HPDE6-E6E7 (cell line): Measurements from ENCODE around the gene PPM1E.
"Not testable (repeated sequence)": the region's sequence is repeated elsewhere in the genome, so short reads cannot be mapped to it uniquely, and the experiment has no call there.

Source experiments
- DNase-seq: peaks from one replicate; pipeline ENCODE4 v3.0.0; 2011; ENCODE audit warnings: missing footprints; ENCODE audit errors: extremely low spot score

The PPM1E gene

DNA sequence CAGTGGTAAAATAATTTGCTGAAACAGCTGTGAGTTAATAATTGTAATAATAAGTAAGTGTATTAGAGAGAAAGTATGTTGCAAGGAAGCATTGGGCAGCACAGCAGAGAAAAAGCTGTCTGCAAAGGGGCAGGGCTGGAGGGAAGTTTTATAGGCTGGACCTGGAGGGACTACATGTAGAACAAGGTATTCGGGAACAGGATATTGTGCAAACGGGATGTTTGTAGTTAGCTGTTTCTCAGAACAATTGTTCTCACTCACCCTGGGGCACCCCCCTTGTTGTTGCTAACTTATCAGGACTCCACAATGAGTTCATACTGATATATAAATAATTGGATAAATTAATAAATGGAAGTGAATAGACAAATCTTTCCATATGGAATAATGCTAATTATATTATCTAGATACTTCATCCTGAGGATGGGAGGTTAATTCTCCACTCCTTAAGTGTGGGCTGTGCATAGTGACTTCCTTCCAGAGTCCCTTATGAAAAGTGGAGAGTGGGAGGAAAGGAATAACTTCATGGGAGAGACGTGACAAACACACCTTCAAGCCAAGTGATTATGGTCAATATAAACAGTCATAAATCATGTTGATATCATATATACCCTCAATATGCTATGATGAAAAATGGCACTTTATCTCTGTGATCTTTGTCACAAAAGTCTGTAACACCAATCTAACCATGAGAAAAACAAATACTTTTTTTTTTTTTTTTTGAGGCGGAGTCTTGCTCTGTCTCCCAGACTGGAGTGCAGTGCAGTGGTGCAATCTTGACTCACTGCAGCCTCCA is 85.4 kb downstream of the PPM1E start:
- no peak for DNase-seq

DNA sequence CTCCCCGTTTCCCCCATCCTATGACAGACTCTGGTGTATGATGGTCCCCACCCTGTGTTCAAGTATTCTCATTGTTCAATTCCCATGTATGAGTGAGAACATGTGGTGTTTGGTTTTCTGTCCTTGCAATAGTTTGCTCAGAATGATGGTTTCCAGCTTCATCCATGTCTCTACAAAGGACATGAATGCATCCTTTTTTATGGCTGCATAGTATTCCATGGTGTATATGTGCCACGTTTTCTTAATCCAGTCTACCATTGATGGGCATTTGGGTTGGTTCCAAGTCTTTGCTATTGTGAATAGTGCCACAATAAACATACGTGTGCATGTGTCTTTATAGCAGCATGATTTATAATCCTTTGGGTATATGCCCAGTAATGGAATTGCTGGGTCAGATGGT is 90.8 kb downstream of the PPM1E start:
- DNase-seq = not testable (repeated sequence)

DNA sequence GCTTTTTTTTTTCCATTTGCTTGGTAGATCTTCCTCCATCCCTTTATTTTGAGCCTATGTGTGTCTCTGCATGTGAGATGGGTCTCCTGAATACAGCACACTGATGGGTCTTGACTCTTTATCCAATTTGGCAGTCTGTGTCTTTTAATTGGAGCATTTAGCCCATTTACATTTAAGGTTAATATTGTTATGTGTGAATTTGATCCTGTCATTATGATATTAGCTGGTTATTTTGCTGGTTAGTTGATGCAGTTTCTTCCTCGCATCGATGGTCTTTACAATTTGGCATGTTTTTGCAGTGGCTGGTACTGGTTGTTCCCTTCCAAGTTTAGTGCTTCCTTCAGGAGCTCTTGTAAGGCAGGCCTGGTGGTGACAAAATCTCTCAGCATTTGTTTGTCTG is 94.5 kb downstream of the PPM1E start:
- not testable (repeated sequence) for DNase-seq

GRCh38 chr17:58865301-58865700 is 109.6 kb downstream of the PPM1E start:
- no peak for DNase-seq

DNA sequence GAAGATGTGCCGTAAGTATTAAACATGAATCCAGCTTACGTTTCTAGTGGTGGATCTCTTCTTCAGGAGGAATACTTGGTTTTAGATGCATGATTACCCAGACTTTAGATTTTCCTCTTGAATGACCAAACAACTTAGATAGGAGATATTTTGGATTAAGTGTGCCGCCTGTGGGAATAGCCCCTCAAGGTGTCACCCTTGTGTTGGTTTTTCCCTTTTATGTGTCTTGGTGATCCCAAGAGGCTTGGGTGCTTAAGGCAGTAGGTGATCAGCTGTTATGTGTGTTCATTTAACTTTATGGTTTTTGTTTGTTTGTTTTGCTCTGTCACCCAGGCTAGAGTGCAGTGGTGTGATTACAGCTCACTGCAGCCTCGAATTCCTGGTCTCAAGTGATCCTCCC is 115.1 kb downstream of the PPM1E start:
- DNase-seq = no peak

DNA sequence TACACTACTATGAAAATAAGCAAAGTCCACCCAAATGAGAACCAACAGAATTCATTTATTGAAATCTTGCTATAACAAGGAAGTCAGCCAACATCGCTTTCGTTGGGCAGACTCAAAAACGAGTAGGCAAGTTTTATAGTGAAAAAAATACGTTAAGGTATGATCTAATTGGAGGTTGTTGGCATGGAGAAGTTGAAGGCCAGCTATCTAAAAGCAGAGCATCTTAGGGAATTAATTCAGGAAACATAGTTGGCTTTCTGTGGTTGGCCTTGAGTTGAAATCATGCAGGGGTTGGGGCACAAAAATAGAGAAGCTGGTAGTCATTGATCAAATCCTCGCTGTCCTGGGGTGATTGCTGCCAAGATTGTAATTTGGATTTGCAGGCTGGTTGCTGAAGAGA is 118.3 kb downstream of the PPM1E start:
- no peak for DNase-seq

- DNase-seq = no peak
Measured at GRCh38 chr17:58875261-58875660, 119.6 kb downstream of the PPM1E start.

DNA sequence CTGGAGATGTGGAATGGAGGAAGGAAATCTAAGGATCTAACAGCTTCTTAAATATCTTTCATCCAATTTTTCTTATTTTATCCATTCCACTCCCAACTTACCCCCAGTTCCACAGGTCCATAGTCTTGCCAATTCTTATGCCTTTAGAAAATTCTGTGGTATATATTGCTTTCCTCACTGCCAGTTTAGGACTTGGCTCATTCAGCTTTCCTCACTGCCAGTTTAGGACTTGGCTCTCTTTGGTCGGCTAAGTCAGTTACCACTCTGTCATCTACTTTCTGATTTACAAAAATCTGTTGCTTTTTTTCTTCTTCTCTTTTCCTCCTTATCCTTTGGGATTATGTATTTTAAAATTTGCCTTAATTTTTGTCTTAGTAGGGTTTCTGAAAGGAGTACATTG is 128.5 kb downstream of the PPM1E start:
- no peak for DNase-seq

DNA sequence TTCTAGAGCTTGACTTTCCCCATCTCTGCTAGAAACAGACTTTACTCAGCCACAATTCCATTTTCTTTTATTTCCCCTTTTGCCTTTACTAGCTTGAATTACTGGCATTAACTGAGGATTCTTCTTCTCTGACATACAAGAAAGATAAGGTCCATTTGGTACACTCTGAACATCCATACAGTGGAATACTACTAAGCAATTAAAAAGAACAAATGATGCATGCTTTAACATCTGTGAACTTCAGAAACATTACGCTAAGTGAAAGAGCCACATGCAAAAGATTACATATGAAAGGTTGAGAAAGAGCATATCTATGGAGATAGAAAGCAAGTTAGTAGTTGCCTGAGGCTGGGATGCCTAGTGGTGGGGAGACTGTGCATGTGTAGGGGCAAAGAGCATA is 130.9 kb downstream of the PPM1E start:
- no peak for DNase-seq

GRCh38 chr17:58889928-58890327 is 134.3 kb downstream of the PPM1E start:
- no peak for DNase-seq

DNA sequence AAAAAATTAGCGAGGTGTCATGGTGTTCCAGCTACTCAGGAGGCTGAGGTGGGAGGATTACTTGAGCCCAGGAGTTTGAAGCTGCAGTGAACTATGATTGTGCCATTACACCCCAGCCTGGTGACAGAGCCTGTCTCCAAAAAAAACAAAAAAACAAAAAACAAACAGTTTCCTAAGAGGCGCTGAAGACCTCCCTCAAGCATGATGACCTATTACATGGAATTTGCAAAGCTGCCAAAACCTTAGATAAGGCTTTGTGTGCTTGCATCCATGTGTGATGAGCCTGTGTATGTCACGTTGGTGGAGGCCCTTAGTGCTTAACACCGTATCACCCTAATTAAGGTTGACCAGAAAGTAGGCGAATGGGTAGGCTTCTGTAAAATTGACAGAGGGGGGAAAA is 143.5 kb downstream of the PPM1E start:
- no peak for DNase-seq

DNA sequence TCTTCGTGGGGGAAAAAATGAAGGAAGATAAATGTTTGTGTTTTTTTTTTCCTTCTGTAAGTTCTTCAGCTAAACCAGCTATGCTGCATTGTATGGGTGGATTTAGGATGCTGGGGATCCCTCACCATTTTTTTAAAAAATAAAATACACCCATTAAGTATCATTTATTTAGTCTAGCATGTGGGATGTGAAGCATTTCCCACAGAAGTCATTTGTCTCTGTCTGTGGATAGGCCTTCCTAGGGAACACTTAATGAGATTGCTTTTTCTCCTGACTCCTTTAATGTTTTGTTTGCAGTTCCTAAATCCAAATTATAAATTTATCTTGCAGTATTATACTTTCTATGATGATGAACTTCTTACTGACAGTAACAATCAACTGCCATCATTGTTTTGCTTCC is 146.7 kb downstream of the PPM1E start:
- no peak for DNase-seq

GRCh38 chr17:58911741-58912343 is 156.2 kb downstream of the PPM1E start:
- no peak for DNase-seq

DNA sequence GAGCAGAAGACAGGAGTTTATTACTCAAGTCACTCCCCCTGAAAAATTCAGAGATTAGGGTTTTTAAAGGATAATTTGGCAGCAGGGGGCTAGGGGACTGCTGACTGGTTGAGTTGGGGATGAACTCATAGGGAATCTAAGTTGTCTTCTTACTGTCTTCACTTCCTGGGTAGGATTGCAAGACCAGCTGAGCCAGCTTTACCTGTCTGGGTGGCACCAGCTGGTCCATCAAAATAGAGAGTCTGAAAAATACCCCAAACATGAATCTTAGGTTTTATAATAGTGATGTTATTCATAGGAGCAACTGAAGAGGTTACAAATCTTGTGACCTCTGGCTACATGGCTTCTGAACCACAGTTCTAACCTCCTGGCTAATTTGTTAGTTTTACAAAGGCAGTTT is 157.9 kb downstream of the PPM1E start:
- no peak for DNase-seq

- no peak for DNase-seq
Measured at GRCh38 chr17:58913971-58914769, 158.5 kb downstream of the PPM1E start.

DNA sequence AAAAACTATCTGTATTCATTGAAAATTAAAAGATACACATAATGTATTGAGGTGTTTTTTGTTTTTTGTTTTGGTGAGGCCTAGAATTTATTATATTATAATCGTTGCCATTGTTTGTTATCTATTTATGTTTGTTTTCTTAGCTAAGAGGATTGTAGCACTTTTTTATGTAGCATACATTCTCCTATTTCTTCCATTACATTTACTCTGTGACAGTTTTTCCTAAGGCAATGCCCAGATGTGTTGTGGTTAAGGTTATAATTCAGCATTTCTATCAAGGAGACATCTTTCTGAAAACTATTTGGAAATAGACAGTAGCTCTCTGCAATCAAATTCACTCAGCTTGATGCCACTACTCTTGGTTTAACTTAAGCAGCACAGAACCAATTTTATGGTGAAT is 161.6 kb downstream of the PPM1E start:
- no peak for DNase-seq

- no peak for DNase-seq
Measured at GRCh38 chr17:58918072-58918471, 162.4 kb downstream of the PPM1E start.

DNA sequence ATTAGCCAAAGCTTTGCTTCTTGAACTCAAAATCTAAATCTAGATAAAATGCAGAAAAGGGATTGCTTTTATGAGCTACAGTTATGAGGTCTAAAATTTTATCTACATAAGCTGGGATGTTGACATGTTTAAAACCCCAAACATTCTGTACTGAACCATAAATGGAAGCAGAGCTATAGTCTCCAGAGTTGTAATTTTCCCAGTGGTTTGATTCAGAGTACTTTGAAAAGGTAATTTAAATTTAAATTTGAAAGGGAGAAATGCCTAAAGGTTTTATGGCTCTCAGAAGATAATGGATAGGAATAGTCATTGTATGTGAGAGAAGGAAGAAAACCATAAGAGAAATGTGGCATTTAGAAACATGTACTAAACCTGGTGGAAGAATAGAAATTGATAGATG is 163.2 kb downstream of the PPM1E start:
- no peak for DNase-seq

GRCh38 chr17:58920773-58921172 is 165.1 kb downstream of the PPM1E start:
- DNase-seq = no peak

- no peak for DNase-seq
Measured at GRCh38 chr17:58932956-58933355, 177.3 kb downstream of the PPM1E start.

- DNase-seq = no peak
Measured at GRCh38 chr17:58936295-58936694, 180.6 kb downstream of the PPM1E start.

- no peak for DNase-seq
Measured at GRCh38 chr17:58944166-58944565, 188.5 kb downstream of the PPM1E start.

- DNase-seq = no peak
Measured at GRCh38 chr17:58947411-58947810, 191.8 kb downstream of the PPM1E start.
